Adrenal gland (tissue), 12 donors: ENCODE results near the gene UBA52. TPM values are rescaled to one million over a fixed set of nuclear protein-coding genes. Genes with fewer than 3 reads are reported as not detected.

Experiments used
- DNase-seq, 7 donors: peaks; one replicate each; pipeline ENCODE4 v3.0.0-alpha.2; 2019 to 2020
- H3K27ac ChIP-seq, 5 donors: fragments of 200-600 bp; sonication (generic) in 4 of 5; 1 replicate in 3 of 5; 2 replicates in 2 of 5; pipeline versions ENCODE4 v1.5.1 to v1.8.0; 2016 to 2020; ENCODE audit warnings: mild to moderate bottlenecking in 1 of 5
- H3K27me3 ChIP-seq: fragments of 200-600 bp; 2 replicates; pipeline ENCODE4 v1.8.0; 2021
- H3K36me3 ChIP-seq, 2 donors: fragments of 200-600 bp; replicated peaks in 1 of 2; 1 replicate in 1 of 2; 2 replicates in 1 of 2; pipeline versions ENCODE4 v1.5.1 to v1.8.0; 2018 to 2022
- H3K4me1 ChIP-seq, 2 donors: fragments of 200-600 bp; replicated peaks in 1 of 2; 1 replicate in 1 of 2; 2 replicates in 1 of 2; pipeline versions ENCODE4 v1.5.1 to v1.8.0; 2018 to 2021
- H3K4me3 ChIP-seq, 4 donors: fragments of 200-600 bp; sonication (generic) in 3 of 4; one replicate each; pipeline ENCODE4 v1.5.1; 2016 to 2018
- H3K9me3 ChIP-seq, 3 donors: fragments of 200-600 bp; sonication (generic) in 1 of 3; replicated peaks in 1 of 3; 1 replicate in 2 of 3; 2 replicates in 1 of 3; pipeline versions ENCODE4 v1.5.1 to v1.8.0; 2016 to 2021
- CTCF ChIP-seq, 6 experiments: fragments of 450-650 bp in 4 of 6; fragments of 200-600 bp in 2 of 6; sonication (generic) in 1 of 6; IDR thresholded peaks; 1 replicate in 5 of 6; 2 replicates in 1 of 6; pipeline versions ENCODE4 v1.5.1 to v1.8.0; 2016 to 2021; ENCODE audit warnings: antibody characterized with exemption in 6 of 6, mild to moderate bottlenecking in 2 of 6, moderate library complexity in 1 of 6
- POLR2A ChIP-seq, 2 donors: fragments of 450-650 bp; IDR thresholded peaks; one replicate each; pipeline ENCODE4 v1.6.1; 2017; ENCODE audit warnings: antibody characterized with exemption in 2 of 2, mild to moderate bottlenecking in 2 of 2, moderate library complexity in 1 of 2
- WGBS, 4 donors: extraction: QIAGEN DNeasy Blood & Tissue Kit in 2 of 4; methylation state at CpG; one replicate each; pipeline versions ENCODE4 v1.1.5 to v1.1.7; 2013 to 2017; 5-methylcytosine and 5-hydroxymethylcytosine counted together
- intact Hi-C, 2 donors: fragments of 100-400 bp; cut with DNase I; formaldehyde crosslinking; loops; one replicate each; pipeline versions ENCODE4 v1.14.1 to v1.15.0; 2022 to 2023
- polyA plus RNA-seq, 3 donors: library from polyadenylated mRNA; stranded (reverse); fragments of 200-250 nt in 2 of 3; fragments of 350-450 nt in 1 of 3; fragmentation: Illumina TruSeq in 1 of 3; extraction: RNeasy Lipid Tissue Mini Kit (QIAGEN cat#74804) in 1 of 3; gene quantifications; one replicate each; pipeline ENCODE4 v1.2.3, GENCODE V29; 2013 to 2014
- total RNA-seq, 9 donors: library from RNA; depleted of rRNA in 4 of 9; stranded (reverse); fragments of >200 nt in 4 of 9; fragments of 120-200 nt in 1 of 9; fragmentation: NEBNext Ultra II Directional in 1 of 9; extraction: Animal tissue kit (Norgen Biotek cat#: 25700) in 1 of 9; gene quantifications; one replicate each; pipeline versions ENCODE4 v1.1.0 to v1.2.4, GENCODE V29; 2013 to 2023
- donor health status: healthy with polysubstance abuse.
- donor health status: Bipolar disorder and iron deficiency.
- donor health status: DM: yes; HTN: yes; CAD: no.
- donor health status: DM: no; HTN: no; CAD: no.
- donor health status: DM: no; HTN: no; CAD: no.
- donor health status: DM: yes; HTN: yes; CAD: no.

UBA52 gene
- total and polyA plus RNA-seq, 12 donors: 781 to 1,900 (median 1,042) TPM

- Histone ChIP-seq H3K36me3 (no peaks in the 10 kb centered on the region), H3K27me3 (peaks cover 31% of the 10 kb centered on the region), H3K4me1 (peaks cover 0 to 2% of the 10 kb centered on the region in 2 donors), H3K4me3 (no peak overlapping the region), H3K27ac (no peak overlapping the region), H3K9me3 (no peaks in the 10 kb centered on the region)
- WGBS, 4 donors: 78 to 88% (median 84%) methylated on average over 3 to 4 of the region's 4 CpGs
- intact Hi-C loops: no loop called here
- no peak for DNase-seq
- TF ChIP-seq POLR2A (IDR thresholded peaks at IDR 0.05) (no peak), CTCF (IDR thresholded peaks at IDR 0.05) (no peak)
Observed at GRCh38 chr19:18601875-18602274, 30.2 kb downstream of the UBA52 start.

- TF ChIP-seq CTCF (IDR thresholded peaks at IDR 0.05): peak in 4 of 6 experiments; percentile 9 to 37 (median 25)
- TF ChIP-seq POLR2A (IDR thresholded peaks at IDR 0.05): no peak
- 11 to 23% (median 13%) methylated on average over 7 to 32 of the region's 32 CpGs for WGBS, 4 donors
- no peak overlapping the region for H3K27ac ChIP-seq
- no peaks in the 10 kb centered on the region for H3K36me3 ChIP-seq
- peaks cover 0 to 5% of the 10 kb centered on the region in 2 donors for H3K4me1 ChIP-seq
- intact Hi-C loops: no loop called here
- peaks cover 44% of the 10 kb centered on the region for H3K27me3 ChIP-seq
- DNase-seq: no peak
- H3K4me3 ChIP-seq: no peak overlapping the region
- H3K9me3 ChIP-seq: no peaks in the 10 kb centered on the region
Observed at GRCh38 chr19:18603255-18603957, 31.7 kb downstream of the UBA52 start.

DNA sequence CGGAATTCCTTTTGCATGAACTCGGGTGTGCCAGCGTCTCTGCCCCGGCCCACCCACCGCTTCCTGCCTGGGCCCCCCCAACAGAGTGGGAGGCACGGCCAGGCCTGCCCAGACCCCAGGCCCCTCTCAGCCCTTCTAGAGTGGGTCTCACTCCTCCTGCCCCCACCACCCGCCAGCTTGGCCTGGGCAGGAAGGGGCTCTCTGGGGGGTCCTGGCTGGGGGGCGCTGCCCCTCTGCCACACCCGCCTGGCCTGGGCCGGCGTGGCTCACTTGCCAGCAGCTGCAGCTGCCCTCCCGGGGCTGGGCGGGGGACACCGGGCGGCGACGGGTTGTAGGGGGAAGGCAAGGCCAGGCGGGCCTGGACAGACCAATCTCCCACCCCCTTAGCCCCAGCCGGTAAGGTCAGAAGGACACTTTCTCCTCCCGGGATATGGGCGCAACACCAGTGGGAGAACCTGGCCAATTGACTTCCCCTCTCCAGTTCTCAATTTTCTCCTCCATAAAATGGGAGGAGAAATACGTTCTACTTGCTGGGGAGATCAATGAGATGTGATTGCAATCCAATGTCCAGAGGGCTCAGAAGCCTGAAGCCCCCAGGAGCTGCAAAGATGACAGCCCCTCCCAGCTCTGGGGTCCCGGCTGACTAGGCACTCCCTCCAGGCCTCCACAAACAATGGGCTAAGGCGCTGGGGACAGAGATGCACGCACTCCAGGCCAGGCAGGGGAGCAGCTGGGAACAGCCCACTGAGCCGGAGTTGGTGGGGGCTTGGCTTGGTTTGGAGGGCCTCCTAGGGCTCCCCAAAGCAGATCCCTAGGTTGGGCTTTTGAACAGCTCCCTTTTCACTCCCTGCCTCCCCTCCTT, 32.5 kb downstream of the UBA52 start:
- TF ChIP-seq CTCF (IDR thresholded peaks at IDR 0.05) (no peak), POLR2A (IDR thresholded peaks at IDR 0.05) (no peak)
- WGBS, 4 donors: 20 to 27% (median 26%) methylated on average over 5 to 26 of the region's 26 CpGs
- Histone ChIP-seq H3K27ac (no peak overlapping the region), H3K4me1 (peaks cover 0 to 5% of the 10 kb centered on the region in 2 donors), H3K27me3 (peaks cover 52% of the 10 kb centered on the region), H3K9me3 (no peaks in the 10 kb centered on the region), H3K4me3 (no peak overlapping the region), H3K36me3 (no peaks in the 10 kb centered on the region)
- DNase-seq: no peak
- intact Hi-C loops: no loop called here

DNA sequence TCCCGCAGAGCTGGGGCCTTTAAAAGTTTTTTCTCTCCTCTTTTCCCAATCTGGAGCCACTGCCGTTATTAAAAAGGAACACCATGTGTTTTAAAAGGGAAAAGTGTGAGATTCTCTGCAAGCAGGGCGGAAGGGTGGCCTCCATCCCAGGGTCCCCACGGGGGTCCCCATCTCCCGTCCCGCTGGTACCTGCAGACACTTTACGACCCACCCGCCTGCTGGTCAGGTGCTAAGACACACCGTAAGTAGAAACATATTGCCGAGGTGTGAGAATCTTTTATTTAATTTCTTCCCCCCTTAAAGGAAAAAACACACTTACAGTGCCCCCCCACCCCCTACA, 33.1 kb downstream of the UBA52 start:
- WGBS, 4 donors: 25 to 59% (median 32%) methylated on average over 10 of the region's 10 CpGs
- Histone ChIP-seq H3K27ac (no peak overlapping the region), H3K27me3 (peaks cover 58% of the 10 kb centered on the region), H3K4me1 (peaks cover 0 to 5% of the 10 kb centered on the region in 2 donors), H3K4me3 (no peak overlapping the region), H3K9me3 (no peaks in the 10 kb centered on the region), H3K36me3 (no peaks in the 10 kb centered on the region)
- intact Hi-C loops: no loop called here
- no peak for DNase-seq
- no peak for TF ChIP-seq POLR2A (IDR thresholded peaks at IDR 0.05)
